Head of caudate nucleus (tissue), 42 donors: ENCODE data around the gene IFITM5.
"Not testable (repeated sequence)": the region's sequence is repeated elsewhere in the genome, so short reads cannot be mapped to it uniquely, and the experiment has no call there.

Experiments used
- DNase-seq, 42 donors: peaks; one replicate each; pipeline versions ENCODE4 v3.0.0 to v3.0.0-alpha.2; 2020 to 2021; ENCODE audit warnings: mixed read lengths in 7 of 42
- intact Hi-C: fragments of 100-400 bp; cut with DNase I; formaldehyde crosslinking; loops from one replicate; pipeline ENCODE4 v1.15.0; 2022

IFITM5 gene

GRCh38 chr11:279040-279965, 20.0 kb downstream of the IFITM5 start:
- intact Hi-C loops, result no loop called here
- DNase-seq, result peak in 6 of 42 donors; percentile 2 to 34 (median 10)

- intact Hi-C loops, result no loop called here
- DNase-seq, result peak in 3 of 42 donors; percentile 6 to 22 (median 16)
Measured at GRCh38 chr11:278001-278951, 21.1 kb downstream of the IFITM5 start, which contains the start of gene NLRP6. Gene NLRP6 (plus strand): TSS chr11:278407. CDS start chr11:278570, 163 bp downstream.

GRCh38 chr11:276219-276618, 23.1 kb downstream of the IFITM5 start:
- intact Hi-C loops, result no loop called here
- no peak for DNase-seq

- peak in 2 of 42 donors; percentile 7 to 22 for DNase-seq
- intact Hi-C loops, result no loop called here
Measured at GRCh38 chr11:272931-273198, 26.5 kb downstream of the IFITM5 start.

DNA sequence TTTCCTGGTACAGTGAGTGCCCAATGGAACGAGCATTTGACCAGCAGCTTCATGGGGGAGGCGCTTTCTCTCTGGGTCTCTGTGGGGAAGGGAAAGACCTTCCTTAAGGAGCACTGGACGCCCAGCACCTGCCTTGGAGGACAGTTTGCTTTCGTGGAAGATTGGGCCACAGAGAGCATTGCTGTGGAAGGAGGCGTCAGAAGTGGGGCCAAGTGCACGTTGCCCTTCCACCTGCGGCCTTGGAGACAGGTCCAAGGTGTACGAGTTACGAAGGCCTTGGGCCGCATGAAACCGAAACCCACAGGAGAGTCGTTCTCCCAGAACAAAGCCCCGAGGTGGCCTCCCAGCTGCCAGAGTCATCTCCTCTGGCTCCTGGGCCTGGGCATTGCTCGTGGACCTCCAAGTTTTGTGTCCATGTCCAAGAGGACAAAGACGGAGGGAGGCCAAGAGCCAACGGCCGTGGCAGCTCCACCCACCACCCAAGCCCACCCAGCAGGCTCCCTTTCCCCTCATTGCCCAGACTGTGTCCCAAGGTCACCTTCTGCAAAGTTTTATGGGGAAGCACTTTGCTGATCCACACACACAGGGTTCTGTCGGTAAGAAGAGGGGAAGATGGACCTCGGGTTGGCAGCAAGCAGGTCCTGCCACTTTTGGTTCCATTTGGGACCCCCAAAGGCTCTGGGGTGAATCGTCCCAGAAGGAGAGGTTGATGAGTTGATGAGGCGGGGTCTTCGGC, 27.0 kb downstream of the IFITM5 start:
- intact Hi-C loops, result no loop called here
- peak in 2 of 42 donors; percentile 12 to 20 for DNase-seq

GRCh38 chr11:271319-271715, 28.0 kb downstream of the IFITM5 start:
- peak in 4 of 42 donors; percentile 1 to 6 (median 2) for DNase-seq
- intact Hi-C loops, result no loop called here

- intact Hi-C loops, result no loop called here
- DNase-seq, result peak in 2 of 42 donors; percentile 6 to 25
Measured at GRCh38 chr11:270451-271318, 28.6 kb downstream of the IFITM5 start.

DNA sequence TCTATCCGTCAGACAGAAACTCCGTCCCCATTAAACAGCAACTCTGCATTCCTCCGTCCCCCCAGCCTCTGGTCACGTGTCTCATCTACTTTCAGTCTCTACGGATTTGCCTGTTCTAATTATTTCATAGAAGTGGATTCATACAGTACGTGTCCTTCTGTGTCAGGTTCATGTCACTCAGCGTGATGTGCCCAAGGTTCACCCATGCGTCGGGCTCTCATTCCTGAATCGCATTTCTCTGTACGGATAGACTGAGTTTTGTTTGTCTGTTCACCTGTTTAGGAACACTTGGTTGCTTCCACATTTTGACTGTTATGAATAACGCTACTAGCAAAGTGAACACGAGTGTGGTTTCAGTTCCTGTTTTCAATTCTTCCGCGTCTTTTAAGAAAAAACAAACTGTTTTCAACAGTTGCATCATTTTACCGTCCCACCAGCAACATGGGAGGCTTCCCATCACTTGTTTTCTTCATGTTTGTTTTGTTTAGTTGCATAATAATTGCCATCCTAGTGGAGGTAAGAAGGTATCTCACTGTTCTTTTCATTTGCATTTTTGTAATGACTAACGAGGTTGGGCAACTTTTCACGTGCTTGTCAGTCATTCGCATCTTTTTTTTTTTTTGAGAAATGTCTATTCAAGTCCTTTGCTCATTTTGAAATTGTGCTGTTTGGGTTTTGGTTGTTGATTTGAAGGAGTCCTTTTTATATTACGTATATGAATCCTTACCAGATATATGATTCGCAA, 30.0 kb downstream of the IFITM5 start:
- DNase-seq, result peak in 2 of 42 donors; percentile 26 to 34
- intact Hi-C loops, result no loop called here

DNA sequence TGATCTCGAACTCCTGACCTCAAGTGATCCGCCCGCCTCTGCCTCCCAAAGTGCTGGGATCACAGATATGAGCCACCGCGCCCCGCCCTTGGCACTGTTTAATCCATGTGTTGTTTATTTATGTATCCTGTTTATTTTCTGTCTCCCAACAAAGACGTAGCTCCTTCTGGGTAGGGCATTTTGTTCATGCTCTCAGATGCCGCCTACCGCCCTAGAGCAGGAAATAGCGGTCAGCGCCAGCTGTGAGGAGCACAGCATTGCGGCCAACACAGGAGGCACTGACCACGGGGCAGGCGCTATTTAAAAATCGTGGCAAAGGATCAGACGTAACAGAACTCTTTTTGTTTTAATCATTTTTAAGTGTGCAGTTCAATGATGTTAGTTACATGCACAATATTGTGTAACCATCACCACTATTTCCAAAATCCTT, 30.6 kb downstream of the IFITM5 start:
- peak in 27 of 42 donors; percentile 22 to 70 (median 46) for DNase-seq

GRCh38 chr11:267491-267994, 31.8 kb downstream of the IFITM5 start:
- peak in 1 of 42 donors; percentile 41 for DNase-seq
- intact Hi-C loops, result no loop called here

More for the DNA sequence above, 30.6 kb downstream of the IFITM5 start:
- intact Hi-C loops, result not testable (repeated sequence)

GRCh38 chr11:266676-267439, 32.5 kb downstream of the IFITM5 start:
- intact Hi-C loops, result no loop called here
- peak in 1 of 42 donors; percentile 33 for DNase-seq

GRCh38 chr11:261624-262023, 37.7 kb downstream of the IFITM5 start:
- intact Hi-C loops, result no loop called here
- DNase-seq, result peak in 1 of 42 donors; percentile 5

DNA sequence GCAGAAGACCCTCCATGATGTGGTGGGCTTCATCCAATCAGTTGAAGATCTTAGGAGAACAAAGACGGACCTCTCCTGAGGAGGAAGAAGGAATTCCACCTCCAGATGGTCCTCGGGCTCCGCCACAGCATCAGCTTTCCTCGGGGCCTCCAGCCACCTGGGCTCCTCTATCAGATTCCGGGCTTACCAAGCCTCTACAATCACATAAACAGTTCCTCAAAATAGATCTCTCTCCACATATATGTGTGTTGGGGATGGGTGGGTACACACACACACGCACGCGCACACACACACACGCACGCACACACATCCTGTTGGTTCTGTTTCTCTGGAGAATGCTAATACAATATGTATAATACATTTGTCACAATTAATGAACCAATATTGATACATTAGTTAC, 39.9 kb downstream of the IFITM5 start:
- DNase-seq, result peak in 1 of 42 donors; percentile 3
- intact Hi-C loops, result no loop called here

DNA sequence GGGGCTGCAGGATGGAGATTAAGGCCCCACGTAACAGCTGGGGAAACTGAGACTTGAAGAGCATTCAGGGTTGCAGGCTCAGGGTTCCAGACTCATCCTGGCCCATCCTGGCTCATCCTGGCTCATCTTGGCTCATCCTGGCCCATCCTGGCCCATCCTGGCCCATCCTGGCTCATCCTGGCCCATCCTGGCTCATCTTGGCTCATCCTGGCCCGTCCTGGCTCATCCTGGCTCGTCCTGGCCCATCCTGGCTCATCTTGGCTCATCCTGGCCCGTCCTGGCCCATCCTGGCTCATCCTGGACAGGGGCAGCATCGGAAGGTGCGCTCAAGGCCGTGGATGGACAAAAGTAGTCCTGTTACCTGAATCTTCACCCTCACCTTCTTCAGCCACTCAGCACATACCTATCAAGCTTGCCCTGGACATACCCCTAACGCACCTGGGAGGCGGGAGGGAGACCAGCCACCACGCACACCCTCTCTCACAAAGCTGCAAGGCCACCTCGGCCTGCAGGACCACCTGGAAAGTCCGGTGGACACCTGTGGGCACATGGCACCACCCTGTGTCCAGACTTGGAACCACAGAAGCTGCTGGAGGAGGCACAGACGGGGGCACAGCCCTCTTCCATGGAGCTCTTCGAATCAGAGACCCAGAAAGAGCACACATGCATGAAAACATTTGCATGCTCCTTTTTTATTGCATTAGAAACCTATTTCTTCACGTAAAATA, 41.4 kb downstream of the IFITM5 start:
- DNase-seq, result peak in 1 of 42 donors; percentile 29
- intact Hi-C loops, result no loop called here

DNA sequence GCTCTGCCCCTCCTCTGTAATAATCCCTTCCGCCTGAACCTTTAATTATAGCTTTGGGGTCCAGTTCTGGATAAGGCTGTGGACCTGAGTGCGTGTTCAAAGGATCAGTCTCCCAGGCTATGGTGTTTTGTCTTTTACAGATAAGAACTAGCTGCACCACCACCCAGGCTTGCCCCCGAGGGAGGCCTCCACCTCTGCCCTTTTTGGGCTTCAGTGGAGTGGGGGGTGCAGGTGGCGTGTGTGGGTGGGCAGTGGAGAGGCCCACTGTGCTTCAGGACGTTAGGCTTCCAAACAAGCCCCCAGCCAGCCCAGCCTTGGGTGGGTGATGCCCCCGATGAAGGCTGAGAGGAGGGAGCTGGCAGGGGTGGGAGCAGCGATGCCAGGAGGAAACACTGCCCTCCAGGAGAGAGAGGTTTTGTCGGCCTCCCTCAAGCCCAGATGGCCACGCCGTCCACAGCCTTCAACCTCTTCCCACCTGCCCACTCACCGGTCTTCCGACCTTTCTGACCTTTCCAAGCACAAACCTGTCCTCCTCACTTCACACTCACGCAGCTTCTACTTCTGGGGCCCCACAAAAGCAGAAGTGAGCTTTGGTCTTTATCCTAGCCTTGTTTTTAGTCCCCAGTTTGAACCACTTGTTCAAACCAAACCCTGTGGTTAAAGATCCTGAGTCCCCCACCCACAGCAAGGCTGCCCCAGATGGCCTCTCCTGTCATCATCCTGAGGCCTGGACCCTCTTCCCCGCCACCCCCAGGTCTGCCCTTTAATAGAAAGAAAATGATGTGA, 42.2 kb downstream of the IFITM5 start:
- intact Hi-C loops, result no loop called here
- DNase-seq, result peak in 1 of 42 donors; percentile 17
